Measurements from ENCODE around the gene CNOT8. TPM values are rescaled to one million over a fixed set of nuclear protein-coding genes. Genes with fewer than 3 reads are reported as not detected.

CNOT8 gene
- 100 to 1,000 TPM; 155 to 240 (median 185) TPM for polyA plus RNA-seq (ENCODE audit: low read depth in 6 of 6)

DNA sequence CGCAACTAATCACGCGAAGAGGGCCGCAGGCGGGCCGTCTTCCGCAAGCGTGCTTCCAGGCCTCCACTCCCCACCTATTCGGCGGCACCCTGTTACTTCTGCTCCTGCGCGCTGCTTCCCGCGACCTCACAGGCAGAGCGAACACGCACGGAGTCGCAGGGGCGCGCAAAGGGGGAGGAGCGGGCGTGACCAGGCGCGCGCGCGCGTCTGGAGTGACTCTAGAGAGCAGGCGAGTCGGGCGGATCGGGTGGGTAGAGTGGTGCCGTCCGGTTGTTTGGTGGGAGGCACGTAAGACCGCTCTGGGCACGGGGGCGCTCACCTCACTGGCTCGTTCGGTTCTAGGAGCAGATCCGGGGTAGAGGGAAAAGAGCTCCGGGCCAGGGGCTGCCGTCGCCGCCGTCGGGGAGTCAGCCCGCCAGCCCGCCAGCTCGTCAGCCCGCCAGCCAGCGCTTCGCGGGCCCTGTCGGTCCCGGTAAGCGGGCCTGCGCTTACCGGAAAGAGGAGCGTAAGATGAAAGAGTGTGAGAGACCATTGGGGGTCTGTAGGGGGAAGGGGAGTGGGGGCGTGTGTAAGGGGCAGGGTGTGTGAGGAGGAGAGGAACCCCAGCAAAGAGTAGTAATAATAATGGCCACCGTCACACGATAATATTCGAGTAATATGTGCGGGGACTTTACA, at the start of gene CNOT8:
TSS of gene CNOT8 (plus strand) at position 331 of the 675 bp plus-strand sequence. CDS start 4,652 bp downstream, outside the sequence.
- peaks cover 6 to 8% of the 10 kb centered on the region in 2 donors for H3K36me3 Mint-ChIP-seq
- DNase-seq (peak; percentile 99), ATAC-seq (ENCODE audit: low read depth in 2 of 2) (peak; percentile 68 to 72)
- peak within 1 kb of the TSS; percentile 93 to 99 (median 98) for H3K4me3 Mint-ChIP-seq
- H3K27me3 Mint-ChIP-seq, result no peaks in the 10 kb centered on the region
- no peaks in the 10 kb centered on the region for H3K9me3 Mint-ChIP-seq
- peaks cover 47 to 50% (median 48%) of the 10 kb centered on the region in 3 donors for H3K4me1 Mint-ChIP-seq
- peak within 1 kb of the TSS; percentile 97 to 100 (median 99) for H3K27ac Mint-ChIP-seq

DNA sequence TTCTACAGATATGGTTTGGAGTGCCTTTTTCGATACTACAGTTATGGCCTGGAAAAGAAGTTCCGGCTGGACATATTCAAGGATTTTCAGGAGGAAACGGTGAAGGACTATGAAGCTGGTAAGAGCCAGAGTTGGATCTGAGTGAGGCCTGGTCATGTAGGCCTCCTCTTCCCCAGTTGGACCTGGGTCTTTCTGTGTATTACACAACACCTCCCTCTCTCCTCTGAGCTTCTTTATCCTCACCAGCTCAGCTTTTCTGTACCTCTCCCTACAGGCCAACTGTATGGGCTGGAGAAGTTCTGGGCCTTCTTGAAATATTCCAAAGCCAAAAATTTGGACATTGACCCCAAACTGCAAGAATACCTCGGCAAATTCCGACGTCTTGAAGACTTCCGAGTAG, 47.2 kb upstream of the CNOT8 start:
- no peaks in the 10 kb centered on the region for H3K9me3 Mint-ChIP-seq
- H3K27ac Mint-ChIP-seq, result peak overlapping the region in 2 of 6 donors; percentile 27 to 44
- H3K36me3 Mint-ChIP-seq, result peaks cover 4 to 28% of the 10 kb centered on the region in 2 donors
- ATAC-seq (ENCODE audit: low read depth in 2 of 2) (no peak), DNase-seq (no peak)
- no peaks in the 10 kb centered on the region for H3K27me3 Mint-ChIP-seq
- peaks cover 25 to 34% (median 32%) of the 10 kb centered on the region in 3 donors for H3K4me1 Mint-ChIP-seq
- H3K4me3 Mint-ChIP-seq, result no peak overlapping the region

DNA sequence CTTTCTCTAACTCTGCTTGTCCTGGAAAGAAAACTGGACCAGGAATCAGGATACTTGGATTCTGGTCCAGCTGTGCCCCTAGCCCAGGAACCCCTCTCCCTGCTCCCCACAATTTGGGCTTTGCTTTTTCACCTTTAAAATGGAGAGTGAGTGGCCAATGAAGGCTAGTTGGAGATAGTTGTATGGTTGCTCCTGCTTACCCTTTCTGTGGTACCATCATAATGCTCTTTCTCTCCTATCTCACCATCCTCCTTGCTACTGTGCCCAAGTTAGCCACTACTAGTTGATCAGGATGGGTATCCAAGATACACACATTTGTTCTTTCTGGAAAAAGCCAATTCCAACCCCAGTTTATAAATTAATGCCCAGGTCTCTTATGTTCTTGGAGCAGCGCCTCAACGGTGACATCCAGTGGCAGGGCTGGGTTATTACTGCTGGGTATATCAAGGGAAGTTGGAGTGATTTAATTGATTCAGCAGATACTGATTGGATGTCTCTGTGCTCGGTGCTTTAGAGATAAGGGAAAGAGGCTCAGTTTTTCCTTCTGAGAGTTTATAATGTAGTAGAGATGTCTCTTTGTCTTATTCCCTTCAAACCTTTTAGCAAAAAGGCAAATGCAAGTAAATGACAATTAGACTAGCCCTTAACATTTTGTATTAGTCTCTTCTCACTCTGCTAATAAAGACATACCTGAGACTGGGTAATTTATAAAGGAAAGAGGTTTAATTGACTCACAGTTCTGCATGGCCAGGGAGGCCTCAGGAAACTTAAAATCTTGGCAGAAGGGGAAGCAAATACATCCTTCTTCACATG, 46.6 kb upstream of the CNOT8 start:
- peak; percentile 67 to 72 for ATAC-seq (ENCODE audit: low read depth in 2 of 2)
- H3K36me3 Mint-ChIP-seq, result peaks cover 4 to 33% of the 10 kb centered on the region in 2 donors

DNA sequence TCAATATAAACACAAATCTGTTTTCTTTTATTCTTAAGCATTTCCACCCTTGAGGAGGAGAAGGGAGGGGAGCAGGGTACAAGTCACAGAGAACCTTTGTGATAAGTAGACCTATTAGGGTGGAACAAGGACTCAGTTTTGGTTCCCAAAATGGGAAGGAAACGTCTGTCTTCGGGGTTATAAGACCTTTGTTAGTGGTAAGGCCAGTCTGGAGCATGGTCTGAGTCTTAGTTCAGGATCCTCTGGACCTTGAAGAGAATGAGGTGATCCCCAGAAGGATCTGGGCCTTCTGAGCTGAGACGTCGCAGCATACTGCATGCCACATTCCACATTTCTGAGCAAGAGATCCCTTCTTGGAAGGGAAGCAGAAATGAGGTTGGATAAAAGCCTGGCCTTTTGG, 45.3 kb upstream of the CNOT8 start:
- Mint-ChIP-seq H3K27me3 (no peaks in the 10 kb centered on the region), H3K4me3 (peak overlapping the region in 5 of 8 donors; percentile 30 to 70 (median 59)), H3K9me3 (no peaks in the 10 kb centered on the region), H3K4me1 (peaks cover 25 to 41% (median 34%) of the 10 kb centered on the region in 3 donors), H3K27ac (peak overlapping the region; percentile 4 to 93 (median 83)), H3K36me3 (peaks cover 4 to 33% of the 10 kb centered on the region in 2 donors)
- peak; percentile 13 to 34 for ATAC-seq (ENCODE audit: low read depth in 2 of 2)
- DNase-seq, result no peak

More for the DNA sequence above, 46.6 kb upstream of the CNOT8 start:
- DNase-seq, result peak; percentile 59
- Mint-ChIP-seq H3K4me1 (peaks cover 25 to 38% (median 34%) of the 10 kb centered on the region in 3 donors), H3K27me3 (no peaks in the 10 kb centered on the region), H3K27ac (peak overlapping the region in 5 of 6 donors; percentile 4 to 75 (median 56)), H3K9me3 (no peaks in the 10 kb centered on the region), H3K4me3 (peak overlapping the region in 2 of 8 donors; percentile 10 to 30)

DNA sequence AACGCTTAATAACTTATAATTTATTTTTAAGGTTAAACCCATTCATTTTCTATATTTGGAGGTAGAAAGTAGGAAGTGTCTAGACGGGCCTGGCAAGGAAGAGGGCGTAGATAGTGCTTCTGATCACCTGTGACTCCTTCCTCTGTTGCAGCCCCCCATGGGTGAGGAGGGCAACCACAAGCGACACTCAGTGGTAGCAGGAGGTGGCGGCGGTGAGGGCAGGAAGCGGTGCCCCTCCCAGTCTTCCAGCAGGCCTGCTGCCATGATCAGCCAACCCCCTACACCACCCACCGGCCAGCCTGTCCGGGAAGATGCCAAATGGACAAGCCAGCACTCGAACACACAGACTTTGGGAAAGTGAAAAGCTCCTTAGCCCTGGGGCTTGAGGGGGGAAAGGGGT, 44.7 kb upstream of the CNOT8 start:
- H3K27ac Mint-ChIP-seq, result peak overlapping the region; percentile 4 to 93 (median 83)
- peaks cover 25 to 44% (median 34%) of the 10 kb centered on the region in 3 donors for H3K4me1 Mint-ChIP-seq
- ATAC-seq (ENCODE audit: low read depth in 2 of 2), result peak; percentile 82
- no peaks in the 10 kb centered on the region for H3K27me3 Mint-ChIP-seq
- peaks cover 4 to 33% of the 10 kb centered on the region in 2 donors for H3K36me3 Mint-ChIP-seq
- H3K9me3 Mint-ChIP-seq, result no peaks in the 10 kb centered on the region
- peak overlapping the region in 4 of 8 donors; percentile 53 to 70 (median 62) for H3K4me3 Mint-ChIP-seq
- peak; percentile 41 for DNase-seq

DNA sequence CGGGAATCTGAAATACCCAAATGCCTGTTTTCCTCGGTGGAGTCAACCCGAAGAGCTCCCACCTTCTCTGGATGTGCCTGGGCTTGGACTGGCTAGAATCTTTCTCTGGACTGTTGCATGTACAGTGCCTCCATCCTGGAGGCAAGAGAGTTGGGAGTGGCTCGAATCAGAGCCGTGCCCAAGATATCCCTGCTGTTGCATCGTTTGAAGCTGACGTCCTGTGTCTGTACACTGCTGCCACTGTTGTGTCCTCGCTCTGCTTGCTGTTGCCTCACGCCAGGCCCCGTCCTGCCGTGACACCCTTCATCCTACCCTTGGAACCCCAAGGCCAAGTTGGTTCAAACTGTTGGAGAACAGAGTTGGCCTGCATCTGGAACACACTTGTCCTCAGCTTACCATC, 43.4 kb upstream of the CNOT8 start:
- ATAC-seq (ENCODE audit: low read depth in 2 of 2), result no peak
- Mint-ChIP-seq H3K27ac (peak overlapping the region in 3 of 6 donors; percentile 38 to 55 (median 44)), H3K4me1 (peaks cover 25 to 46% (median 34%) of the 10 kb centered on the region in 3 donors), H3K27me3 (no peaks in the 10 kb centered on the region), H3K4me3 (peak overlapping the region in 2 of 8 donors; percentile 19 to 53), H3K9me3 (no peaks in the 10 kb centered on the region), H3K36me3 (peaks cover 4 to 33% of the 10 kb centered on the region in 2 donors)
- no peak for DNase-seq

DNA sequence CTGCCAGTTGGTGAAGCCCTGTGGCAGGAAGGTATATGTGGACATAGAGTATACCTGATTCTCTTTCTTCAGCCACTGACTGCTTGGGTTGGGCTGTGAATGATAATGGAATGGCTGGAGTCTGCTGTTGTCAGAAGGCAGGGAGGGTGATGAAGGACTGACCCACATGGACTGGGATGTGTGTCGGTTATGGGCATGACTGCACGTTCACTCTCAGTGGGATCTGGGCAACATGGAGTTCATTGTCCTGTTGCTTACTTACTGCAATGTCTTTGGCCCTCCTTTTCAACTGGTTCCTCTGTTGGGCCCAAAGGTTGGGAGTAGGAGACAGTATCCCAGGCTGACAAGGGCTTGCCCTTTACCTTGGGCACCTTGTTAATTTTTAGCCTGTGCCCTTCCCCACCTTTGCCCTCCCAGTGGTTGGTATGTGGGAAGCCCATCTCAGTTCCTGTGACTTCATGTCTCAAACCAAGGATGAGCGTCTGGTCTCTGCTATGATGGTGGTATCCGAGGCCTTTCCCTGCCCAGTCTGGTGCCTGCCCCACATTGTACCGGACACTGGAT, 42.7 kb upstream of the CNOT8 start:
- no peaks in the 10 kb centered on the region for H3K27me3 Mint-ChIP-seq
- H3K4me1 Mint-ChIP-seq, result peaks cover 26 to 46% (median 34%) of the 10 kb centered on the region in 3 donors
- peak overlapping the region in 1 of 8 donors; percentile 18 for H3K4me3 Mint-ChIP-seq
- no peaks in the 10 kb centered on the region for H3K9me3 Mint-ChIP-seq
- DNase-seq (no peak), ATAC-seq (ENCODE audit: low read depth in 2 of 2) (no peak)
- H3K27ac Mint-ChIP-seq, result peak overlapping the region in 3 of 6 donors; percentile 63 to 79 (median 72)
- H3K36me3 Mint-ChIP-seq, result peaks cover 4 to 33% of the 10 kb centered on the region in 2 donors

DNA sequence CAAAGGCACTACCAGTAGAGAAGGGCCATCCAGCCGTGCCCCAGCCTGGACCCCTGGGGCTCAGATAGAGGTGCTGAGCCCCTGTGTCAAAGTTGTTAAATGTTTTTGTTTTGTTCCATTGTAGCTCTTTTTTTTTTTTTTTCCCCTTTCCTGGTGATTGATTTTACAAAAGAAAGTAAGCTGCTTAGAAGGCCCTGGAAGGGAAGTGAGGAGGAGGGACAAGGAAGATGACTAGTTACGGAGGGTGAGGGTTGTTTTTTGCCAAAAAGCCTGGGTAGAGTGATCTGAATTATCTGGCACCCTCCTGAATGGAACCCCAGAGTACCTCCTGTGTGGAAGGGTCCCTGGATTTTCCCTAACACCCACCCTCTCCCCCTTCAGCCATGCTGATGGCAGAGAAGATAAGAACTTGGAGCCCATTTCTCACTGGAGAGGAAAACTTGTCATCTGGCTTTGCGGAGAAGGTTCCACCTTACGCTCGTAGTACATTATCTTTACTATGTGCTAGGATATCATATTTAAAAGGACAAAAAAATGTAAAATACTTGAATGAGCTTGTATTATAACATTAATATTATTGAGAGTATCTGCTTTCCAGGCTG, 41.4 kb upstream of the CNOT8 start:
- peaks cover 0 to 27% of the 10 kb centered on the region in 2 donors for H3K36me3 Mint-ChIP-seq
- no peak for DNase-seq
- ATAC-seq (ENCODE audit: low read depth in 2 of 2), result no peak

DNA sequence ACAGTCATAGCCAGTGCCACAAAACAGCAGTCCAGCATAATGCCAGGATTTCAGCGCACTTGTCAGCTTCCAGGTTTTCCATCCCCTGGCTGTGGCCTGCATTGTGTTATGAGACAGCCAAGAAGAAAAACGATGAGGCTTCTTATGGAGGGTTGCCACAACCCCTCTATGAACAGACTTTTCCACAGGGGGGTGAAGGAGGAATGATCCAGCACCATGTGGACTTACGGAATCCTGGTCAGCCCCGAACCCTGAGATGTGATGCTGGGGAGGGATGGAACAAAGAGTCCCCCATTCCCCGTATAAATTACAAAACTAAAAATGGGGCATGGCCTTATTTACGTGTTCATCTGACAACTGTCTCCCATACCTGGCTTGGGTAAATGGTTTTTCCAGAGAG, 40.6 kb upstream of the CNOT8 start:
- Mint-ChIP-seq H3K36me3 (peaks cover 0 to 24% of the 10 kb centered on the region in 2 donors), H3K4me3 (no peak overlapping the region), H3K4me1 (peaks cover 22 to 37% (median 23%) of the 10 kb centered on the region in 3 donors), H3K27me3 (no peaks in the 10 kb centered on the region), H3K27ac (peak overlapping the region in 1 of 6 donors; percentile 61), H3K9me3 (no peaks in the 10 kb centered on the region)
- no peak for DNase-seq
- no peak for ATAC-seq (ENCODE audit: low read depth in 2 of 2)

More for the DNA sequence above, 41.4 kb upstream of the CNOT8 start:
- peaks cover 28 to 45% (median 31%) of the 10 kb centered on the region in 3 donors for H3K4me1 Mint-ChIP-seq
- H3K4me3 Mint-ChIP-seq, result no peak overlapping the region
- H3K9me3 Mint-ChIP-seq, result no peaks in the 10 kb centered on the region
- H3K27me3 Mint-ChIP-seq, result no peaks in the 10 kb centered on the region
- peak overlapping the region in 4 of 6 donors; percentile 44 to 78 (median 64) for H3K27ac Mint-ChIP-seq

DNA sequence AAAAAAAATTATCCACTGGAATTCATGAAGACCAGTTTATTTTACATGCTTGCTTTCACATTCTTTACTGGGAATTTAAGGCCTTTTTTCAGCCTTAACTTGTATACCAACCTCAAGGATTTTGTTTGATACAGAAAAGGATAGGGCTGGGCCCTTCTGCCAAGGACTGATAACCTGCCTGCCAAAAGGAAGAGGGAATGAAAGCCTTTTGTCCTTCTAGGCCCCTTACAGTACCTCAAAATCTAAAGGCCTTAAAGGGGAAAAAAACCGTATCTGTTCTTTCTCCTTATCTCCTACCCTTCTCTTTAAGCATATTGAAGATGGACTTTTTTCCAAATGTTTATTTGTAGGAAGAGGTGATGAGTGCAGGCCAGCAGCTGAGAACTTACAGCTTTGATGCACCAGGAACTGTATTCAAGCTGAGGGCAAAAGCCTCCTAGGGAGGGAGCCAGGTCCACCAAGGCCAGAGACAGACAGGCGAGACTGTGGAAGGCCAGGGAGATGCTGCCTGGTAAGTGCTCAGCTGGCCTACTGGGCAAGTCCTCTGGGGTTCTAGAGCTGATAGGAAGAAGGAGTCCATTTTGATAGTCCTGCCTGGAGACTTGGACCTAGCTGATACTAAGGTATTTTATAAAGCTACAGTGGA, 39.8 kb upstream of the CNOT8 start:
- H3K27ac Mint-ChIP-seq, result peak overlapping the region in 2 of 6 donors; percentile 27 to 85
- DNase-seq (no peak), ATAC-seq (ENCODE audit: low read depth in 2 of 2) (no peak)
- no peak overlapping the region for H3K4me3 Mint-ChIP-seq
- peaks cover 15 to 29% (median 17%) of the 10 kb centered on the region in 3 donors for H3K4me1 Mint-ChIP-seq
- H3K36me3 Mint-ChIP-seq, result peaks cover 0 to 24% of the 10 kb centered on the region in 2 donors
- H3K27me3 Mint-ChIP-seq, result no peaks in the 10 kb centered on the region
- no peaks in the 10 kb centered on the region for H3K9me3 Mint-ChIP-seq

DNA sequence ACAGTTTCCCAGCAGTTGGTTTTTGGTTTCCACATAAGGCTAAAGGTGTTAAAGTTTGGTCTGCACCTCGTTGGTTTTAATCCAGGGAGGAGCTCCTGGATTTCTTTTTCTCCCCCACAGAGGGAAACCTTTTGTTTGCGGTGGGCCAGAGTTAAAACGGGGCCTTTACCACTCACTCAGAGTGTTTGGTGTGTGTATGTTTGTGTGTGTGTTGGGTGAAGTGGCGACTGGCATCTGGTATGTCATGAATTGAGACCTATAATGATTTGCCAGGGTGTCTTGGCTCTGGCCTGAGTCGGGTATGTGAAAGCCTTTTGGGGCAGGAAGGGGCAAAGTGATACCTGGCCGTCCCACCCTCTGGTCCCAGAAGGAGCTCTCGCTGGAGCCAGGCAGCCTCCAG, 38.9 kb upstream of the CNOT8 start:
- H3K27ac Mint-ChIP-seq, result peak overlapping the region in 2 of 6 donors; percentile 77 to 92
- H3K36me3 Mint-ChIP-seq, result peaks cover 0 to 22% of the 10 kb centered on the region in 2 donors
- no peak for DNase-seq
- H3K9me3 Mint-ChIP-seq, result no peaks in the 10 kb centered on the region
- H3K4me3 Mint-ChIP-seq, result no peak overlapping the region
- ATAC-seq (ENCODE audit: low read depth in 2 of 2), result no peak
- H3K27me3 Mint-ChIP-seq, result no peaks in the 10 kb centered on the region
- H3K4me1 Mint-ChIP-seq, result peaks cover 8 to 23% (median 14%) of the 10 kb centered on the region in 3 donors

DNA sequence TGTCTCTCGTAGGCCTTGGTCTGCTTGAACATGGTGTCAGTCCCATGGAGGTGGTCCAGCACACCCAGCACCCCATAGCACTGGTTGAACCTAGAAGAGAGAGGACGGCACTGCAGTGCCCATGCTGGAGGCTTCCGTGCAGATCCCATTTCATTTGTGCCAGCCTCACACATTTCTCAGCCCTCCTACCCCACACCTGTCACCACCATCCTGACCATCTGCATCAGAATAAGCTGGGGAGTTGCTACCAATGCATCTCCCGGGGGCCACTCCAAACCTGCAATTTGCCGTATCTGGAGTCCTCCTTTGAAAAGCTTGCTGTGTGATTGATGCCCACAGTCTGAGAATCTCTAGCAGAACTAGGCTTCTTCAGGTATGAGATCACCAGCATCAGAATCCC, 38.0 kb upstream of the CNOT8 start:
- ATAC-seq (ENCODE audit: low read depth in 2 of 2) (no peak), DNase-seq (no peak)
- Mint-ChIP-seq H3K9me3 (no peaks in the 10 kb centered on the region), H3K4me3 (no peak overlapping the region), H3K27me3 (no peaks in the 10 kb centered on the region), H3K36me3 (peaks cover 0 to 14% of the 10 kb centered on the region in 2 donors), H3K27ac (peak overlapping the region in 1 of 6 donors; percentile 74), H3K4me1 (peaks cover 1 to 20% (median 9%) of the 10 kb centered on the region in 3 donors)

Data from naive B cell (primary cell).